ENCODE measurements around the gene LRCOL1. TPM values are rescaled to one million over a fixed set of nuclear protein-coding genes. Genes with fewer than 3 reads are reported as not detected.

LRCOL1 gene
- total and polyA plus RNA-seq, 7 donors: 0.13 to 0.32 TPM; not detected in 5

- Histone ChIP-seq H3K27ac (no peak overlapping the region), H3K27me3 (ENCODE audit: insufficient read depth in 3 of 3, low read length in 2 of 3) (peaks cover 0 to 1% (median 0%) of the 10 kb centered on the region in 3 donors), H3K4me1 (peaks cover 3% of the 10 kb centered on the region), H3K4me3 (no peak overlapping the region), H3K36me3 (ENCODE audit: insufficient read depth in 1 of 2, low read depth in 1 of 2) (peaks cover 0 to 44% of the 10 kb centered on the region in 2 donors), H3K9me3 (no peaks in the 10 kb centered on the region)
- DNase-seq: no peak
- no peak for ATAC-seq
- TF ChIP-seq, protein P1, sequence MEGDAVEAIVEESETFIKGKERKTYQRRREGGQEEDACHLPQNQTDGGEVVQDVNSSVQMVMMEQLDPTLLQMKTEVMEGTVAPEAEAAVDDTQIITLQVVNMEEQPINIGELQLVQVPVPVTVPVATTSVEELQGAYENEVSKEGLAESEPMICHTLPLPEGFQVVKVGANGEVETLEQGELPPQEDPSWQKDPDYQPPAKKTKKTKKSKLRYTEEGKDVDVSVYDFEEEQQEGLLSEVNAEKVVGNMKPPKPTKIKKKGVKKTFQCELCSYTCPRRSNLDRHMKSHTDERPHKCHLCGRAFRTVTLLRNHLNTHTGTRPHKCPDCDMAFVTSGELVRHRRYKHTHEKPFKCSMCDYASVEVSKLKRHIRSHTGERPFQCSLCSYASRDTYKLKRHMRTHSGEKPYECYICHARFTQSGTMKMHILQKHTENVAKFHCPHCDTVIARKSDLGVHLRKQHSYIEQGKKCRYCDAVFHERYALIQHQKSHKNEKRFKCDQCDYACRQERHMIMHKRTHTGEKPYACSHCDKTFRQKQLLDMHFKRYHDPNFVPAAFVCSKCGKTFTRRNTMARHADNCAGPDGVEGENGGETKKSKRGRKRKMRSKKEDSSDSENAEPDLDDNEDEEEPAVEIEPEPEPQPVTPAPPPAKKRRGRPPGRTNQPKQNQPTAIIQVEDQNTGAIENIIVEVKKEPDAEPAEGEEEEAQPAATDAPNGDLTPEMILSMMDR (IDR thresholded peaks at IDR 0.05): no peak
- intact Hi-C loops (cut with DNase I): no loop called here
- WGBS, 3 donors: 93 to 96% (median 95%) methylated on average over 23 to 24 of the region's 24 CpGs
Observed at GRCh38 chr12:132625731-132626430, 15.5 kb upstream of the LRCOL1 start.

DNA sequence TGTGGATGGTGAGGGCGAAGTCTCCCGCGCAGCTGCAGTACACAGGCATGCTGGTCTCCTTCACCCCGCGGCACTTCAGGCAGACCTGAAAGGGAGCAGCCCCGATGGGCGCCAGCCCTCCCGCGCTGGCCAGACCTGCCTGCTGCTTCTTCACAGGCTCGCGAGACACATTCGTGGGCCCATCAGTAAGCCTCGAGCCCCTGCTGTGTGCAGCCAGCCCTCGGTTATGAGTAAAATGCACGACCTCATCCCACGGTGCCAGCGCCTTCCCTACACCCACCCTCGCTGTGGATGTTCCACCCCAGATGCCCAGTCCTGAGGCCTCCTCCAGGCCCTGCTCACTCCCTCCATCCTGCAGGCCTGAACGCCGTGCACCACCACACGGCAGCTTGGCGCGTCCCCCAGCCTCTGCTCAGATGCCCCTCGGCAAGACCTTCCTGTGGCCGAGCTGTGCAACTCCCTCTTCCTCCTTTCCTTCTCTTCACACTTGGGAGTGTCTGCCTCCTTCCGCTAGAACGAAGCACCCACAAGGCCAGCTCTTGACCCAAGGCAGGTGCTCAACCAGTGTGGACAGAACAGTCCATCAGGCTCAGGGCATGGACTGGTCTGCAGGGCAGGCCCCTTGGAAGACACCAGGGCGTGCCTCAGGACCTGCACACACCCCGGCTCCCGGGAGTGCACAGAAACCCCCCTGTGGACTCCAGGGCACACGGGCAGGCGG is 14.7 kb upstream of the LRCOL1 start:
- H3K4me1 ChIP-seq: peaks cover 3% of the 10 kb centered on the region
- H3K27ac ChIP-seq: no peak overlapping the region
- peaks cover 0 to 9% (median 6%) of the 10 kb centered on the region in 3 donors for H3K27me3 ChIP-seq (ENCODE audit: insufficient read depth in 3 of 3, low read length in 2 of 3)
- no peaks in the 10 kb centered on the region for H3K9me3 ChIP-seq
- DNase-seq (no peak), ATAC-seq (no peak)
- 91 to 93% (median 93%) methylated on average over 30 to 32 of the region's 32 CpGs for WGBS, 3 donors
- peaks cover 0 to 36% of the 10 kb centered on the region in 2 donors for H3K36me3 ChIP-seq (ENCODE audit: insufficient read depth in 1 of 2, low read depth in 1 of 2)
- TF ChIP-seq, protein P1 (IDR thresholded peaks at IDR 0.05): no peak
- no peak overlapping the region for H3K4me3 ChIP-seq
- intact Hi-C loops (cut with DNase I): no loop called here

DNA sequence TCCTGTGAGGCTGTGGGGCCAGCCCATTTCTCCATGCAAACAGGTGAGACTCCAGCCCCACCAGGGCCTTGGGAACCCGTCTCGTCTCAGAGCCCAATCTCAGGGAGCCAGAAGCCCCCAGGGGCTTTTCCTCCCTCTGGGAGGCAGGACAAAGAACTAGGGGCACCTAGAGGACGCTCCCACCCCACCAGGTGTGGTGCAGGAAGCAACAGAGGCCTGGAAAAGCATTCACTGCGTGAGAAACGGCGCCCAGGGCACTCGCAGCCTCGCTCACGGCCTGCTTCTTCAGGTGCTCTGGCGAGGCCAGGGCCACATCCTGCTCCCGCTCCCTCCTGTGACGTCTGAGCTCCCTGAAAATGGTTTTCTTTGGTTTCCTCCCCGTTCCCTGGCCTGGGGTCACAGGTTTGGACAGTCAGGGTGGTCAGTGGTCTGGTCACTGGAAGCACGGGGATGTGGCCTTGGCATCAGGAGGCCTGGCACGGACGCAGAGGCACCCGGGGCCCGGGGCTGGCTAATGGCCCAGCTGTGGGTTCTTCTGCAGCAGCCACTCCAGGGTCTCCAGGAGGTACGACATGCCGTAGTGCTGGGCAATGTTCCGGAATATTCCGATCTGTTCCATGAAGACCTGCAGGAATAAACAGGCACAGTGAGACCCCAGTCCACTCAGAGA is 13.9 kb upstream of the LRCOL1 start:
- WGBS, 3 donors: 90 to 91% (median 90%) methylated on average over 22 of the region's 22 CpGs

DNA sequence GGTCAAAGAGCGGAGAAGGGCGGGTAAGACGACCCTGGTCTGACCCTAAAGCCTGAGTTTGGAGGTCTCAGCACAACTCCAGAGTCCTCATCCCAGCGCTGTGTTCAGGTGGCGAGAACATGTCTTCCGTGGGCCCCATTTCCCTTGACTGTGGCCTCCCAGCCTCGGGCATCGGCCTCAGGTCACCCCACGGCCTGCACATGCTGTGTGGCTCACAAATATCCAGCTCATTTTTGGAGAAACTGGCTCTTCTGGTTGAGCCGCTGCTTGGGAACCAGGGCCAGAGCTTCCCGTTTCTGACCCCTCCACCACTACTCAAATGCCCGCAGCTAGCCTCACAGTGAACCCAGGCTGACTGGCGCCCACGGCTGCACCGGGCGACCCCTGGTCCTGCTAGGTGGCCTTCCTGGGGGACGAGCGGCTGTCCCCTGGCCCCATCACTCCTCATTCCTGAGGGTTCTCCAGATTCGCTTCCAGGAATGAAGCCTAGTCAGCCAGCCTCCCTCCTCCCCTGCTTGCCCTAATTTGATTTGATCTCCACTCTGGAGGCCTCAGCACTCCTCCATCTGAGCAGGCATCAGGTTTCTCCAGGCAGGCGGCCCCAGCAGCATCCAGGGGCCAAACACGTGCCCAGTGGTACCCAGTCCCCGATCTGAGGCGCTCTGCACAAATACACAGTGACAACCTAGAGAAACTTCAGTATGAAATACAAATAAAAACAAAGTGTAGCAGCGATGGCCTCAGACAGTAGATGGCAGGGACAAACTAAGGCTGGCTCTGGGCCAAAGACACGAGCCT is 12.9 kb upstream of the LRCOL1 start:
- WGBS, 3 donors: 71 to 74% (median 72%) methylated on average over 25 of the region's 25 CpGs
- no peak overlapping the region for H3K27ac ChIP-seq
- H3K27me3 ChIP-seq (ENCODE audit: insufficient read depth in 3 of 3, low read length in 2 of 3): peaks cover 0 to 21% (median 14%) of the 10 kb centered on the region in 3 donors
- TF ChIP-seq, protein P1 (IDR thresholded peaks at IDR 0.05): no peak
- DNase-seq (no peak), ATAC-seq (no peak)
- intact Hi-C loops (cut with DNase I): no loop called here
- H3K4me1 ChIP-seq: peaks cover 3% of the 10 kb centered on the region
- H3K36me3 ChIP-seq (ENCODE audit: insufficient read depth in 1 of 2, low read depth in 1 of 2): peaks cover 0 to 21% of the 10 kb centered on the region in 2 donors
- no peaks in the 10 kb centered on the region for H3K9me3 ChIP-seq
- H3K4me3 ChIP-seq: no peak overlapping the region

More for the DNA sequence above, 13.9 kb upstream of the LRCOL1 start:
- DNase-seq: no peak
- H3K27me3 ChIP-seq (ENCODE audit: insufficient read depth in 3 of 3, low read length in 2 of 3): peaks cover 0 to 17% (median 10%) of the 10 kb centered on the region in 3 donors
- no peak overlapping the region for H3K4me3 ChIP-seq
- peaks cover 0 to 28% of the 10 kb centered on the region in 2 donors for H3K36me3 ChIP-seq (ENCODE audit: insufficient read depth in 1 of 2, low read depth in 1 of 2)
- TF ChIP-seq, protein P1 (IDR thresholded peaks at IDR 0.05): no peak
- no peak overlapping the region for H3K27ac ChIP-seq
- H3K4me1 ChIP-seq: peaks cover 3% of the 10 kb centered on the region
- ATAC-seq: no peak
- no peaks in the 10 kb centered on the region for H3K9me3 ChIP-seq
- intact Hi-C loops (cut with DNase I): no loop called here
